GM18909 (cell line): ENCODE results near the gene EFHC2.
"Not testable (repeated sequence)": the region's sequence is repeated elsewhere in the genome, so short reads cannot be mapped to it uniquely, and the experiment has no call there.

Experiments used
- ATAC-seq: cut with Tn5 transposase; IDR thresholded peaks from one replicate; pipeline ENCODE4 v1.9.1; 2021; ENCODE audit warnings: mild to moderate bottlenecking; ENCODE audit not compliant: unreplicated experiment, poor library complexity

Gene EFHC2

GRCh38 chrX:44303119-44303518 lies 40.4 kb downstream of the EFHC2 start:
- no peak for ATAC-seq

DNA sequence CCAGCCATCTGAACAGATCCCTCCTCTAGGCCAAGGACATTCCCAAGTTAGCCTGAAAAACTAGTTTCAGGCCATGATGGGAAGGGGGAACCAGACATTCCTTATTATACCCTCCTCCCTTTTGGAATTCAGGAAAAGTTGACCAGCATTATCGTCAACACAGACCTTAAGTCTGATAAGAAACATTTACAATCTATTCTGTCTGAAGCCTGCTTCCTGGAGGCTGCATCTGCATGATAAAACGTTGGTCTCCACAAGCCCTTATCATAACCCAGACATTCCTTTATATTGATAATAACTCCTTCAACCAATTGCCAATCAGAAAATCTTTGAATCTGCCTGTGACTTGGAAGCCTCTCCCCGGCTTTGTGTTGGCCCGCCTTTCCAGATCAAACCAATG lies 44.3 kb downstream of the EFHC2 start:
- no peak for ATAC-seq

GRCh38 chrX:44291468-44292092 lies 51.9 kb downstream of the EFHC2 start:
- ATAC-seq = peak; percentile 81

- no peak for ATAC-seq
Measured at GRCh38 chrX:44290718-44291117, 52.8 kb downstream of the EFHC2 start.

DNA sequence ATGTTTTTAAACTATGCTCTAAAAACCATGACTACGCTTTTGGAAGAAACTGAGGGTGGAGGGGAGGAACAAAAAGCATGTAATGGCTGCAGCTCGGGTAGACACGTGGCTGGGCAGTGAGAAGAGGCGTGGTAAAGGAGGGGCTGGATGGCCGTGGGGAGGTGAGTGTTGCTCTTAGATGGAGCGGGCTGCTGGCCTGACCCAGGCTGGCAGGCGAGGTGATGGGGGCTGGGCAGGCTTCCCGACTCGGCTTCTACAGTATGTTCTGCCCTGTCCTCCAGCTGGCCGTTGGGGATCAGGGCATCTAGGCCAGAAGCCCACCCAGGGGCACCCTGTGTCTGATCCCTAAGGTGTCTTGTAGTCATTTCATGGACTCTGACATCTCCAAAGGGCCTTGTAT lies 60.7 kb downstream of the EFHC2 start:
- ATAC-seq = no peak

GRCh38 chrX:44280116-44280515 lies 63.4 kb downstream of the EFHC2 start:
- ATAC-seq = no peak

DNA sequence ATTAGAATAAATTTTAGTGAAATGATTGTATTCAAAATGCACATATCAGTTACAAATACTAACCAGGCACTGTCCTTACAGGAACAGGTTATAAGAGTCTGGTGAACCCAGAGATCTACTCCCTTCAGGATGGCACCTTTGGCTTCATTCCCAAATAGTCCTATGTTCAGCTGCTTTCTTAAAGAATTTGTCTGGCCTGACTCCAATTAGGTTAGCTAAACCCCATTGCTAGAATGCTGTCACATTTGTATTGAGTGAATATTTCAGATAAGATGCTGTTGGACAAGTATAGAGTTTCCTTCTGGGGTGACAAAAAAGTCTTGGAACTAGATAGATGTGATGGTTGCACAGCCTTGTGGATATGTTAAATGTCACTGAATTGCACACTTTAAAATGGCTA lies 69.4 kb downstream of the EFHC2 start:
- no peak for ATAC-seq

- no peak for ATAC-seq
Measured at GRCh38 chrX:44267861-44268260, 75.6 kb downstream of the EFHC2 start.

- ATAC-seq = no peak
Measured at GRCh38 chrX:44267116-44267515, 76.4 kb downstream of the EFHC2 start.

GRCh38 chrX:44265559-44265958 lies 77.9 kb downstream of the EFHC2 start:
- ATAC-seq = no peak

GRCh38 chrX:44264936-44265335 lies 78.5 kb downstream of the EFHC2 start:
- ATAC-seq = no peak

DNA sequence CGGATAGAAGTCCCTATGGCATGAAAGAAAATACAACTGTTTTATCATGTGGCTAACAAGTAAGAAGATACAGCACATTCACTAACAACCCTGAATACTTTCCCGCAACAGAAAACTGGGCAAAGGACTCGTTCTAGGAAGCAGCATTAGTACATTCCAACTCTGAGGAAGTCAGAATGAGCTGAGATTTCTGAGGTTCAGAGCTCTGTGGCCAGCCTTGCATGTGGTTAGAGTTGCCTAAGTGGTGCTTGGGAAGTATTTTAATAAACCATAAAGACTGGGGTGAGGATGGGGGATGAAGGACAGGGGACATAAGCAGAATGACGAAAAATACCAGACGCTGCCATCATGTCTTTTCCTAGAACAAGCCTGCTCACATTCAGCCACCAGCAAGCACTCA lies 82.2 kb downstream of the EFHC2 start:
- no peak for ATAC-seq

- ATAC-seq = no peak
Measured at GRCh38 chrX:44260609-44261008, 82.9 kb downstream of the EFHC2 start.

GRCh38 chrX:44255742-44256141 lies 87.7 kb downstream of the EFHC2 start:
- not testable (repeated sequence) for ATAC-seq

DNA sequence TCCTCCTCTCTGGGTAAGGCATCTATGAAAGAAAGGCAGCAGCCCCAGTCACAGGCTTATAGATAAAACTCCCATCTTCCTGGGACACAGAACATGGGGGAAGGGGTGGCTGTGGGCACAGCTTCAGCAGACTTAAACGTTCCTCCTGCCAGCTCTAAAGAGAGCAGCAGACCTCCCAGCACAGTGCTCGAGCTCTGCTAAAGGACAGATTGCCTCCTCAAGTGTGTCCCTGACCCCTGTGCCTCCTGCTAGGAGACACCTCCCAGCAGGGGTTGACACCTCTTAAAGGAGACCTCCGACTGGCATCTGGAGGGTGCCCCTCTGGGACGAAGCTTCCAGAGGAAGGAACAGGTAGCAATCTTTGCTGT lies 89.9 kb downstream of the EFHC2 start:
- ATAC-seq = no peak

GRCh38 chrX:44252688-44253574 lies 90.5 kb downstream of the EFHC2 start:
- ATAC-seq = peak; percentile 94

GRCh38 chrX:44247468-44247867 lies 96.0 kb downstream of the EFHC2 start:
- no peak for ATAC-seq

GRCh38 chrX:44246826-44247225 lies 96.6 kb downstream of the EFHC2 start:
- ATAC-seq = no peak

GRCh38 chrX:44245733-44246132 lies 97.7 kb downstream of the EFHC2 start:
- no peak for ATAC-seq

DNA sequence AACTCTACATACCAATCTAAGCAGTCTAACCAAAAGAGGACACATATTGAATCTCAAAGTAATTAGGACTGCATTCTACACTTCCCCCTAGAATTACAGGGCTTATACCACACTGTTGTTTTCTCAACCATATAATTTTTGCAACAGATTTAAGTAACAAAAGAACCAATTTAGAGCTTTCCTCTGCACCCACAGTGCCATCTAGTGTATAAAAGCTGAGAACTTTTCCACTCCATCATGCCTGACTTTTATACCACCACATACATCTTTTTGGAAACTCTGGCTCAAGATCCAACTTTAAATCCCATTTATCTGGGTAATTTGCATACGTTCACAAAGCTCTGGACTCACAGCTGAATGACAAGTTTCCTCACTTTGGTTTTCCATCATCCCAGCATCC lies 99.5 kb downstream of the EFHC2 start:
- ATAC-seq = no peak

DNA sequence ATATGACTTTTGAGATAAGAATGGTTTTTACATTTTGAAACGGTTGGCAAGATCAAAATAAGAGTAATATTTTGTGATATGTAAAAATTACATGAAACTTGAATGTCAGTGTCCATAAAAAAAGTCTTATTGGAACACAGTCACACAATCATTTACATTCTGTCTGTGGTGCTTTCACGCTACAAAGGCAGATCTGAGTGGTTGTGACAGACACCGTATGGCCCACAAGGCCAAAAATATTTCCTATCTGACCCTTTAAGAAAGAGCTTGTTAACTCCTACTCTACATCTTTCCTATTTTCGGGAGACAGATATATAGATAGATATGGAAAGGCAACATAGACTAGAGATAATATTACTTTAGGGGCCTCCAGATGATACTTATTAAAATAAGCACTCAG lies 101.9 kb downstream of the EFHC2 start:
- no peak for ATAC-seq

DNA sequence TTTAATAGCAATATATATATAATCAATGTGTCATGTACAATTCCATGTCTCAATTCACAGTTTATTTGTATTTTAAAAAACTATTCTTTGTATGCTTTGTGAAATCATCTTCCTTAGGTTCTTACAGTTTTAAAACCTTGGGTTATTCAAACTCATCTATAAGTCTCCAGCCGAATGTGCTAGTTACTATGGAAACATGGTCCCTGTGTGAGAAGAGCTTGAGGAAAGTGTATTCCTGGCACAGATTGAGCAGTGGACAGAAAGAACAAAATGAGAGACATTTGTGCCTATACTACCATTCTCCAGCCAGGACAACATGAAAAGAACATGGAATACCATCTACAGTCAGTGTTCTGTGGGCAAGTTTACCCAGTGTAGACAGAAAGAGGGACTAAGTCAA lies 103.4 kb downstream of the EFHC2 start:
- ATAC-seq = no peak
